Gastroesophageal sphincter (tissue), 3 donors: ENCODE measurements around the gene APOL2.
"Not testable (repeated sequence)": the region's sequence is repeated elsewhere in the genome, so short reads cannot be mapped to it uniquely, and the experiment has no call there.

ENCODE experiments used
- EP300 ChIP-seq: sonication (generic); formaldehyde crosslinking; IDR thresholded peaks from one replicate; pipeline ENCODE4 v1.6.1; 2017; ENCODE audit warnings: antibody characterized with exemption, mild to moderate bottlenecking
- POLR2A ChIP-seq, 2 donors: fragments of 450-650 bp; IDR thresholded peaks; one replicate each; pipeline ENCODE4 v1.6.1; 2017; ENCODE audit warnings: antibody characterized with exemption in 2 of 2, mild to moderate bottlenecking in 2 of 2, moderate library complexity in 1 of 2
- POLR2AphosphoS5 ChIP-seq: sonication (generic); formaldehyde crosslinking; IDR thresholded peaks from one replicate; pipeline ENCODE4 v1.6.1; 2017; ENCODE audit warnings: antibody characterized with exemption
- TF ChIP-seq, protein P1 (sequence below), 4 experiments: fragments of 200-600 bp in 2 of 4; fragments of 450-650 bp in 2 of 4; sonication (generic) in 1 of 4; IDR thresholded peaks; one replicate each; pipeline ENCODE4 v1.5.1; 2017 to 2019; ENCODE audit warnings: antibody characterized with exemption in 4 of 4, mild to moderate bottlenecking in 2 of 4, moderate library complexity in 2 of 4

DNA sequence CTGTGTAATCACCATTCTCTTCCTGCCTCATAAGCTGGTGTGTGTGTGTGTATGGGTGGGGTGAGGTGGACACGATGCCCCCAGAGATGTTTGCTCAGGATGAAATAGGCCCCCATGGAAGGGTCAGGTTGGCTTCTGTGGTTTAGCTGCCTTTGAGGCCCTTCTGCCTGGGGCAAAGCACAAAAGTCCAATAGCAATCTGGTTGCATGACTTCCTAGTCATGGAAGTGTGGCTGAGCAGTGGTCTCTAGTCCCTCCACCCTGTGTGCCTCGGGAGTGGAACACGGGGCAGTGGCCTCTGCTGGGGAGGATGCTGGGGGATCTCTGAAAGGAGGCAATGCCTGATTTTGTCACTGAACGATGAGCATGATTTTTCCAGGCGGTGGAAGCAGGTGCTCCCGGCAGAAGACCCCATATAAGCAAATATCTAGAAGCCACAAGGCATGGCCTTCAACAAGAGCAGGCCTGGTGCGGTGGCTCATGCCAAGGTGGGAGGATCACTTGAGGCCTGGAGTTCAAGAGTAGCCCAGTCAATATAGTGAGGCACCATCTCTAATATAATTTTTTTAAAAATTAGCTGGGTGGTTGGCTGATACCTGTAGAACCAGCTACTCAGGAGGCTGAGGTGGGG is 12.8 kb upstream of the APOL2 start:
- TF ChIP-seq, protein P1, sequence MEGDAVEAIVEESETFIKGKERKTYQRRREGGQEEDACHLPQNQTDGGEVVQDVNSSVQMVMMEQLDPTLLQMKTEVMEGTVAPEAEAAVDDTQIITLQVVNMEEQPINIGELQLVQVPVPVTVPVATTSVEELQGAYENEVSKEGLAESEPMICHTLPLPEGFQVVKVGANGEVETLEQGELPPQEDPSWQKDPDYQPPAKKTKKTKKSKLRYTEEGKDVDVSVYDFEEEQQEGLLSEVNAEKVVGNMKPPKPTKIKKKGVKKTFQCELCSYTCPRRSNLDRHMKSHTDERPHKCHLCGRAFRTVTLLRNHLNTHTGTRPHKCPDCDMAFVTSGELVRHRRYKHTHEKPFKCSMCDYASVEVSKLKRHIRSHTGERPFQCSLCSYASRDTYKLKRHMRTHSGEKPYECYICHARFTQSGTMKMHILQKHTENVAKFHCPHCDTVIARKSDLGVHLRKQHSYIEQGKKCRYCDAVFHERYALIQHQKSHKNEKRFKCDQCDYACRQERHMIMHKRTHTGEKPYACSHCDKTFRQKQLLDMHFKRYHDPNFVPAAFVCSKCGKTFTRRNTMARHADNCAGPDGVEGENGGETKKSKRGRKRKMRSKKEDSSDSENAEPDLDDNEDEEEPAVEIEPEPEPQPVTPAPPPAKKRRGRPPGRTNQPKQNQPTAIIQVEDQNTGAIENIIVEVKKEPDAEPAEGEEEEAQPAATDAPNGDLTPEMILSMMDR (IDR thresholded peaks at IDR 0.05), result not testable (repeated sequence)
- not testable (repeated sequence) for TF ChIP-seq POLR2AphosphoS5; POLR2A (IDR thresholded peaks at IDR 0.05); EP300
